ENCODE results near the gene CA5A. TPM values are rescaled to one million over a fixed set of nuclear protein-coding genes. Genes with fewer than 3 reads are reported as not detected.

Gene CA5A
- total RNA-seq, 1 experiment from 2014 or later: not detected

DNA sequence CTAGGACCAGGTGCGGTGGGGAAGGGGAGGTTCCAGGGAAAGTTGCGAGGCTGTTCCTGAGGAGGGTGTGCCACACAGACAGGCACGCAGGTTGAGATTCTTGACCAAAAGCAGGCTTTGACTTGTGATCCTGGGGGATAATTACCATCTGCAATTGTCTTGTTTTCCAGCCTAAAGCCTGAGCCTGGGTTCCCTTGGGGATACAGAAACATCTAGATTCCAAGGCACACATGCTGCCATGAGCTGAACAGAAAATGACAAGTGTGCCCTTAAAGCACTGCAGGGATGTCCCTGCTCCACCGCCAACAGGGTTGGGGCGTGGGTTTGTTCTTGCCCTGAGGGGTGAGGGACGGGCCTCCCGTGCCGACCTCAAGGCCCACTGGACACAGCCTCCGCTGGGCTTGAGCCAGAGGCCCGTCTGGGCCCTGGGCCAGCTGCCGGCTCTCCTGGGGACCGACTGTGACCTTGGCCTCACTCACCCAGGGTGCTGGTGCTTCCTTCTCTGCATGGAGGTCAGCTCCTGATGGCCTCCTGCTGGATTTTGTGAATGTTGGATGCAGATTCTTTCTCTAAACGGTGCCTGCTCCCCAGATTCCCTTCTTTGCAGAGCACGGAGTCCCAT, 14.0 kb downstream of the CA5A start:
- Mint-ChIP-seq H3K27ac (ENCODE audit: unreplicated experiment) (no peak overlapping the region), H3K4me3 (ENCODE audit: low read depth, unreplicated experiment) (no peak overlapping the region), H3K36me3 (ENCODE audit: insufficient read depth, unreplicated experiment) (no peaks in the 10 kb centered on the region), H3K4me1 (ENCODE audit: low read depth, unreplicated experiment) (no peaks in the 10 kb centered on the region), H3K27me3 (ENCODE audit: unreplicated experiment) (peaks cover 57% of the 10 kb centered on the region), H3K9me3 (ENCODE audit: low read depth, unreplicated experiment) (no peaks in the 10 kb centered on the region)
- CTCF ChIA-PET: no interaction called here
- TF ChIP-seq, protein P1, sequence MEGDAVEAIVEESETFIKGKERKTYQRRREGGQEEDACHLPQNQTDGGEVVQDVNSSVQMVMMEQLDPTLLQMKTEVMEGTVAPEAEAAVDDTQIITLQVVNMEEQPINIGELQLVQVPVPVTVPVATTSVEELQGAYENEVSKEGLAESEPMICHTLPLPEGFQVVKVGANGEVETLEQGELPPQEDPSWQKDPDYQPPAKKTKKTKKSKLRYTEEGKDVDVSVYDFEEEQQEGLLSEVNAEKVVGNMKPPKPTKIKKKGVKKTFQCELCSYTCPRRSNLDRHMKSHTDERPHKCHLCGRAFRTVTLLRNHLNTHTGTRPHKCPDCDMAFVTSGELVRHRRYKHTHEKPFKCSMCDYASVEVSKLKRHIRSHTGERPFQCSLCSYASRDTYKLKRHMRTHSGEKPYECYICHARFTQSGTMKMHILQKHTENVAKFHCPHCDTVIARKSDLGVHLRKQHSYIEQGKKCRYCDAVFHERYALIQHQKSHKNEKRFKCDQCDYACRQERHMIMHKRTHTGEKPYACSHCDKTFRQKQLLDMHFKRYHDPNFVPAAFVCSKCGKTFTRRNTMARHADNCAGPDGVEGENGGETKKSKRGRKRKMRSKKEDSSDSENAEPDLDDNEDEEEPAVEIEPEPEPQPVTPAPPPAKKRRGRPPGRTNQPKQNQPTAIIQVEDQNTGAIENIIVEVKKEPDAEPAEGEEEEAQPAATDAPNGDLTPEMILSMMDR (IDR thresholded peaks at IDR 0.05; ENCODE audit: unreplicated experiment): no peak
- intact Hi-C loops (cut with micrococcal nuclease; ENCODE audit: unreplicated experiment): no loop called here
- no peak for DNase-seq
- BruUV-seq (replicated peaks): no TSS peak

DNA sequence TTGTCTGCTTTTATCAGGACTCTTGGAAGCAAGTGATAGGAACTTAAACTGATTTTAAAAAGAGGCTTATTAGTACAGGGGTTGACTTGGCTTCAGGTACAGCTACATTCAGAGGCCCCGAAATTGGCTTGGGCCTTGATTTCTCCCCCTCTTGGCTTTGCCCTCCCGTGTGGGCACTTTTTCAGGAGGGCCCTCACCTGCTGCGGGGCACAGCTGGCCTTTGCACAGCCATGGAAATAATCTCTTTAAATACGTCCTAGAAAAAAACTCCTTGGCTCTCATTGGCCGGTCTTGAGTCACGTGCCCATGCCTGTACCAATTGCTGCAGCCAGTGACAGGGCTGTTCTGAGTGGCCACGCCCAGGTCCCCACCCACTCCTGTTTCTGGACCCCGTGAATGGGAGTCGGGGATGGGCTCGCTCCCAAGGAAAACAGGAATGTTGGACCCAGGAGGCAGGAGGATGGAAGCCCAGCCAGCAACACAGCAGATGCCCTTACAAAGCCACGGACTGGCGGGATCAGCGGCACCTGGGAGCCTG, 15.0 kb downstream of the CA5A start:
- Mint-ChIP-seq H3K27me3 (ENCODE audit: unreplicated experiment) (peaks cover 59% of the 10 kb centered on the region), H3K9me3 (ENCODE audit: low read depth, unreplicated experiment) (no peaks in the 10 kb centered on the region), H3K4me3 (ENCODE audit: low read depth, unreplicated experiment) (no peak overlapping the region), H3K4me1 (ENCODE audit: low read depth, unreplicated experiment) (no peaks in the 10 kb centered on the region), H3K36me3 (ENCODE audit: insufficient read depth, unreplicated experiment) (no peaks in the 10 kb centered on the region), H3K27ac (ENCODE audit: unreplicated experiment) (no peak overlapping the region)
- no peak for DNase-seq
- CTCF ChIA-PET: no interaction called here
- TF ChIP-seq, protein P1 (IDR thresholded peaks at IDR 0.05; ENCODE audit: unreplicated experiment): no peak
- BruUV-seq (replicated peaks): no TSS peak
- intact Hi-C loops (cut with micrococcal nuclease; ENCODE audit: unreplicated experiment): no loop called here

DNA sequence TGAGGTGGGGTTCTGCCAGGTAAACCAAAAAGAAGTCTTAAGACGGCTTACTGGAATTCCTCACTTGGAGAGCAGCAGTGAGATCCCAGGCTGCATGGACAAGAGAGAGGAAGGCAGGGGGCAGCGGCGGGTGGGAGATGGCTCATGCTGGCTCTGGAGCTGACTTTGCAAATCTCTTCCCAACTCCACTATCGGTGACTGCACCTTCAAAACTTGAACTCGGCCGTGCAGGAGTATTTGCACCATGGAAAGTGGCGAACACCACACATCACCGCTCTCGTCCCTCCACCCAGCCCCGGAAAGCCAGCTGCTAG, 16.7 kb downstream of the CA5A start:
- Mint-ChIP-seq H3K9me3 (ENCODE audit: low read depth, unreplicated experiment) (no peaks in the 10 kb centered on the region), H3K27ac (ENCODE audit: unreplicated experiment) (no peak overlapping the region), H3K27me3 (ENCODE audit: unreplicated experiment) (peaks cover 59% of the 10 kb centered on the region), H3K36me3 (ENCODE audit: insufficient read depth, unreplicated experiment) (no peaks in the 10 kb centered on the region), H3K4me1 (ENCODE audit: low read depth, unreplicated experiment) (no peaks in the 10 kb centered on the region), H3K4me3 (ENCODE audit: low read depth, unreplicated experiment) (no peak overlapping the region)
- TF ChIP-seq, protein P1 (IDR thresholded peaks at IDR 0.05; ENCODE audit: unreplicated experiment): no peak
- CTCF ChIA-PET: no interaction called here
- BruUV-seq (replicated peaks): no TSS peak
- DNase-seq: no peak
- intact Hi-C loops (cut with micrococcal nuclease; ENCODE audit: unreplicated experiment): no loop called here

DNA sequence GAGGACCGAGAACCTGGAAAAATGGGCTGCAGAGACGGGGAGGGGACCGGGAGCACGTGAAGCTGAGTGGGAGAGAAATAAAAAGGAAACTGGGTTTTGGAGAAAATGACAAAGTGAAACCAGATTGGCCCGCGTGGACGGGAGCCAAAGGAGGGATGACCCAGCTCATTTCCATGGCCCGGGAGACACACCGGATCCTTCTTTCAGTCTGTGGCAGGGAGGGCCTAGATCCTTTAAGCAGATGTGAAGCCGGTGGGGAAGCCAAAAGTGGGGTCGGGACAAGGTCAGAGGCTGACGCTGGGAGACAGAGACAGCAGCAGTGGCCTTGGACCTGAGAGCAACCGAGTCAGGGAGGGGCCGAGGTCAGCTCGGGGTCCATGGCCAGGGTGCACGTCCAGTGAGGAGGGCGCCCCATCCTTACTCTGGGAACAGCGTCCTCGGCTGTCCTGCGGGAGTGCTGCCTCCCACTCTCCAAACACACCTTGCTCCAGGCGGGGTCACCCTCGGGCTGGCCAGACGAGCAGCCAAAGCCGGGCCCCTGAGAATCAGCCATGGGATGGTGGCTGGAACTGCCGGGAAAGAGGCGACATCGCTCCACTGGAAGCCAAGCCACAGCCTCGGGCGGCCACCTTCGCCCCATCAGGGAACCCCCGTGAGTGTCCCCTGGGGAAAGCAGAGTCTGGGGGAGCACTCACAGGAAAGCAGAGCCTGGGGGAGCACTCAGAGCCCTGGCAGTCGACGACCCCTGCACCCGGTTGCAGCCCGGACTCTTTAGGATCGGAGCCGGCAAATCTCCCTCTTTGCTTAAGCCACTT, 17.3 kb downstream of the CA5A start:
- no TSS peak for BruUV-seq (replicated peaks)
- Mint-ChIP-seq H3K27me3 (ENCODE audit: unreplicated experiment) (peaks cover 59% of the 10 kb centered on the region), H3K4me1 (ENCODE audit: low read depth, unreplicated experiment) (no peaks in the 10 kb centered on the region), H3K9me3 (ENCODE audit: low read depth, unreplicated experiment) (no peaks in the 10 kb centered on the region), H3K27ac (ENCODE audit: unreplicated experiment) (no peak overlapping the region), H3K36me3 (ENCODE audit: insufficient read depth, unreplicated experiment) (peaks cover 4% of the 10 kb centered on the region), H3K4me3 (ENCODE audit: low read depth, unreplicated experiment) (no peak overlapping the region)
- intact Hi-C loops (cut with micrococcal nuclease; ENCODE audit: unreplicated experiment): no loop called here
- no peak for DNase-seq
- TF ChIP-seq, protein P1 (IDR thresholded peaks at IDR 0.05; ENCODE audit: unreplicated experiment): no peak
- CTCF ChIA-PET: no interaction called here
